ENCODE data around the gene TRAPPC13.
A peak's percentile ranks its signal among the peaks of the same experiment; 100 is the strongest.

TRAPPC13 gene

GRCh38 chr5:65693121-65693520 lies 68.3 kb downstream of the TRAPPC13 start:
- no peak for DNase-seq

DNA sequence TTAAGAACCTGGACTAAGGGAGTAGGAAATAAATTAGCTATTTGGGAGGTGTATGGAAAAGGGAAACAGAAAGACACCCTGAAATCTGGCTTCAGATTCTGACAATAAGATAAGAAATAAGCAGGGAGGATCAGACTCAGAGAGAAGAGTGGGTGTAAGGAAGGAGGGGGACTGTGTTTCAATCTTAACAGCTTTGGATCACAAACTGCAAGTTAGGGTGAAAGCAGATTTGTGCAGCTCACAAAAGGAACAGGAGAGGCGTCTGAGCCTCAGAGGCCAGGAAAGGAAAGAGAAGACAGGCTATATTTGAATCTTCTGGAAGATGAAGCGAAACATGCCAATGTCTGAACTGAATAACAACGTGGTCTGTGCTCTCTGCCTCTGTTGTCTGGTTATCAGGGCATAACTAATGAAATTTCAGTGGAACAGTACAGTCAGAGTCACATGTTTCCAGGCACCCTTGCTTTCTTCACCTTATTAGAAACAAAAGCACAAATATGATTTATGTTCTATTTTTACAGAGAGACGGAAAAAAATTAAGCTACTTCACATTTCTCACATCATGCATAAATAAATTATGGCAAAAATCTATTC lies 70.4 kb downstream of the TRAPPC13 start:
- no peak for DNase-seq

GRCh38 chr5:65695896-65696295 lies 71.1 kb downstream of the TRAPPC13 start:
- no peak for DNase-seq

DNA sequence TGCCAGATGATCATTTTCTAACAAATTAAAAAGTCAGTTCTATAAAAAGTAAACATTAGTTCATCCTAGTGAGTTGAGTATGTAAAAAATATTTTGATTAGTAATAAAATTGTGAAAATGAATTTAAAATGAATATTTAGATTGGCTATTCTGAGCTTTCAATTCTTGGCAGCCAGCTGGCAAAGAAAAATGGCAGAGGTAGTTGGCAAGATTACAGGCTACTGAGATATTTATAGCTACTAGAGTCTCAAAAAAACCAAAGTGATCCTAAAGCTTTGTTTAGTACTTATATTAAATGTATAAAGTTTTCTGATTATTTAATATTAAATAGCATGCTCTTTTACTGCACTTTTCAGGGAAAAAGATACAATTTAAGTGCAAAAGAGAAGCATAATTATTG lies 72.1 kb downstream of the TRAPPC13 start:
- no peak for DNase-seq

GRCh38 chr5:65699338-65699737 lies 74.5 kb downstream of the TRAPPC13 start:
- DNase-seq = no peak

GRCh38 chr5:65702036-65702435 lies 77.2 kb downstream of the TRAPPC13 start:
- no peak for DNase-seq

DNA sequence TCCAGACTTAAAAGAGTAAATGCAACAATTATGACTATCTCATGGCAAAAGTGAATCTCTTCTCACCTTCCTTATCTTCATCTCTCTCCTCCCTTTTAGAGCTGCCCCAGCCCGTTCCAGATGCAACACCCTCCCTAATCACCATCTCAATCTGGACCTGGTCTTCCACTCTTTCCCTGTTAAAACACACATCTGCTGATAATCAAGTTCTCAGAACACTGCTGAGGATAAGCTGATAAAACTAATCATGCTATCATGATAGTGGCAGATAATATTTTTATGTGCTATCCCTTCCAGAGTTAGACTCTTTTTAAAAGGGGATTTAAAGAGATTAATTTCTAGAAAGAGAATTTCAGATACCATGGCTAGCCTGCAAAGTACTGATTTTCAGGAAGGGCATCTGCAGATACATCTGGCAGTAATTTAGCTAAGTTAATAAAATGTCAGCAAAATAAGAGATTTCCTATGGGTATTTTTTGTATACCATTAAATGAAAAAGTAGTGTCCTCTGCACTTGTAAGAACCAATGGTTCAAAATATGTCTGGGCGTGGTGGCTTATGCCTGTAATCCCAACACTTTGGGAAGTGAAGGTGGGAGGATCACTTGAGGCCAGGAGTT lies 79.9 kb downstream of the TRAPPC13 start:
- DNase-seq = no peak

- no peak for DNase-seq
Observed at GRCh38 chr5:65707663-65708062, 82.8 kb downstream of the TRAPPC13 start.

- DNase-seq = peak in 1 of 2 experiments; percentile 8
Observed at GRCh38 chr5:65708145-65708544, 83.3 kb downstream of the TRAPPC13 start.
